ENCODE data around the gene ITPK1.

ITPK1 gene

GRCh38 chr14:93023039-93023438 lies 92.7 kb downstream of the ITPK1 start:
- DNase-seq: no peak

DNA sequence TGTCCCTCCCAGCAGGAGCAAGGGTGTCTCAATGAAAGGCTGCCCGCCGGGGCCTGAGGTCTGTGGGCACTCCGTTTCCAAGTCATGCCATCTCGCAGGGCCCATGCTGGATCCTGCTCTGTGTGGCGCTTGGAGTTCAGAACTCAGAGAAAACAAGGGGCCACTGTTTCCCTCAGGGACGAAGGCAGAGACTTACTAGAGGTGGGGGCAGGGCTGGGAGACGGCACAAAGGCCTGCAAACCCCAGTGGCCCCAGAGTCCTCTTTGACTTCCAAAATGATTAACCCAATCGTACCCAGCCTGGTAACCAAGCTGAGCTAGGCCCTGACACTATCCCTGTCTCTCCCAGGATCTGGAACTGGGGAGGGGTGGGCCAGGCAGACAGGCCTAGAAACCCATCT lies 95.8 kb downstream of the ITPK1 start:
- DNase-seq: no peak

DNA sequence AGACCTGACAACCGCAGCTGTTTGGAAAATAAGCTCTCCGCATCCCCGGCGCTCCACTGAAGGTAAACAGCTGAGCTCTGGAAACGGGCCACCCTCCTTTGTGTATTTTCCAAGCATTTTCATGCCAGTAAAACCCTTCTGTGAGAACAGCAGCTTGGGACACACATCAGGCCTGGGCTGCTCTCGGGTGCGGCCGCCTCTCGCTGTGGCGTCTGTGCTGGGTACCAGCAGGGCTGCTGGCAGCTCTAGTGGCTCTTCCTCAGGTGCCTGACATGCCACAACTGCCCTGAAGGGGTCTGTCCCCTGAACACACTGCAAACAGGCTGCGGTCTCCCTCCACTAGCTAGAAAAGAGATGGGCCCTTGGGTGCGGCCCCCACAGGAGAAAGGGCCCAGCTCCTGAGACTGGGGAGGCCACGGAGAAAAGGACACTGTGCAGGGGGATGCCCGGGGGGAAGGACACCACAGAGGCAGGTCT lies 96.3 kb downstream of the ITPK1 start:
- DNase-seq: no peak

- no peak for DNase-seq
Observed at GRCh38 chr14:93018366-93018765, 97.4 kb downstream of the ITPK1 start.

DNA sequence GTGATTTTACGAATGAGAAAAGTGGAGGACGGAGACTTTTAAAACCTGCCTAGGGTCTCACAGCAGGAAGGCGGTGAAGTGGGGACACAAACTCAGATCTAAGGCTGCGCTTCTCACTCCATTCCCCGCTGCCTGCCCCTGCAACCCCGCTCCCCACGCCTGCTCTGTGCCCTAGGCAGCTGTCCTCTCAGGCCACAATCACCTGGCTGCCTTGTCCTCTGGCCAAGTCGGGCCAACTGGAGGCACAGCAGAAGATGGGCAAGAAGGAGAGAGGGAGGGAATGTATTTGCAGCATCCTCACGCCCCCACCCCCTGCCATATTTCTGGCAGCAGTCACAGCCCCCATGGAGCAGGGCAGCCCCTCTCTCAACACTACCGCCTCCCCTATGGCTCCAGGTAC lies 97.8 kb downstream of the ITPK1 start:
- DNase-seq: no peak

DNA sequence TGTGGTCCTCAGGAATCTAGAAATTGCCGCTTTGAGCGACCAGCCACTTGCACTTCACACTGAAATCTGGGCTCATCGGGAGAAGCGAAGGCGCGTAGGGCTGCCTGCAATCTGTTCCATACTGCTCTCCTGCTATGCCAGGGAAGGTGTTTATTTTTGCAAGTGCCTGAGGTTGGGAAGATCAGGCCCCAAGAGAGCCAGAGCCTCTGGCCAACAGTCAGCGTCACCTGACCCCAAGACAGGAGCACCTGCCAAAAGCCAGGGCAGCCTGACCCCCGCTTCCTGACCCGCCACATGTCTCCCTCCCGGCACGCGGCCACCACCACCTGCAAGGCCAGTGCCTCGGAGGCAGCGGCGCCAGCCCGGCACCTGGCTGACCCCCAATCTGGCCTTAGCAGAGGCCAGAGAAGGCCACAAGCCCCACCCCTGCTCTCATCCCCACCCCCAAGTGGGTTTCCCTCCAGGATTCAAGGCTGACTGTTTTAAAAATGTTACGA lies 98.4 kb downstream of the ITPK1 start:
- DNase-seq: peak in 1 of 2 experiments; percentile 26

DNA sequence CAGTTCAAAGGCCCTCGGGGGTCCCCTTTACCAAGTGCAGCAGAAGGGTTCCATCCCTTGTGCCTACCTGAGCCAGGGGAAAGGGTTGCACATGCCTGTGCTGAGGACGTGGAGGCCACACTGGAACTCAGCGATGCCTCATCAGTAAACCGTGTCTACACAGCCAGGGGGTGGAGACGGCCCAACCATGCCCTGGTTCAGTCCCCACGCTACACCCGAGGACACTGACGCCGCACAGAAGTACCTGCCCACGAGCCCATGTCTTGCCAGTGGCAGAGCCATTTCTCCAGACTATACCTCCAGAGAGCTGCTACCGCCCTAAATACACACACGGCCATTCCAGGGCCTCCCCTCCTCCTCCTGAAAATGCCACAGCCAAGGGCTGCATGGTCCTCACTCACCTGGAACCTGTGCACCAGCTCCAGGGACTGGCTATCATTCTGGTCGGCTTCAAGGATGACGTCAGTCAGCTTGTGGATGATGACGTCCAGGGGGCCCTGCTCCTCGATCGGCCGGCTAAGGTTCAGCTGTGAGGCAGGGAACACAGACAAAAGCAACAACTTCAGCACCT lies 99.4 kb downstream of the ITPK1 start:
- no peak for DNase-seq

DNA sequence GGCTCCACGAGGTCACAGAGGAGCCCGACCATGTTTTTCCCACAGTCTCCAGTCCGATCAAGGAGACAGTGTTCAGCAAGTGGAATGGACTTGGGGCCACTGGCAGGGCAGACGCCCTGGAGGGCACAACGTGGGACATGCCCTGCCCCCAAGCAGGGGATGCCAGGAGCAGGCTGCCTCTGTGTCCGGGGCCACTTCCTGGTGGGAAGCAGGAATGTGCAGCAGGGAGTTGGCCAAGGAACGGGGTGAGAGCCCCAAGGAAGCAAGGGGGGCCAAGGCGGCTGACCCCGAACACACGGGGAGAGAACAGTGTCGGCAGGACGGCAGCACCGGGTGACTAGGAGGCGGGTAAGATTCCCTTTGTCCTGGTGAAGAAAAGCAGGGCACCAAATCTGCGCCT lies 100.2 kb downstream of the ITPK1 start:
- DNase-seq: no peak

GRCh38 chr14:93015064-93015463 lies 100.7 kb downstream of the ITPK1 start:
- no peak for DNase-seq

- DNase-seq: no peak
Observed at GRCh38 chr14:93014058-93015023, 101.4 kb downstream of the ITPK1 start.

DNA sequence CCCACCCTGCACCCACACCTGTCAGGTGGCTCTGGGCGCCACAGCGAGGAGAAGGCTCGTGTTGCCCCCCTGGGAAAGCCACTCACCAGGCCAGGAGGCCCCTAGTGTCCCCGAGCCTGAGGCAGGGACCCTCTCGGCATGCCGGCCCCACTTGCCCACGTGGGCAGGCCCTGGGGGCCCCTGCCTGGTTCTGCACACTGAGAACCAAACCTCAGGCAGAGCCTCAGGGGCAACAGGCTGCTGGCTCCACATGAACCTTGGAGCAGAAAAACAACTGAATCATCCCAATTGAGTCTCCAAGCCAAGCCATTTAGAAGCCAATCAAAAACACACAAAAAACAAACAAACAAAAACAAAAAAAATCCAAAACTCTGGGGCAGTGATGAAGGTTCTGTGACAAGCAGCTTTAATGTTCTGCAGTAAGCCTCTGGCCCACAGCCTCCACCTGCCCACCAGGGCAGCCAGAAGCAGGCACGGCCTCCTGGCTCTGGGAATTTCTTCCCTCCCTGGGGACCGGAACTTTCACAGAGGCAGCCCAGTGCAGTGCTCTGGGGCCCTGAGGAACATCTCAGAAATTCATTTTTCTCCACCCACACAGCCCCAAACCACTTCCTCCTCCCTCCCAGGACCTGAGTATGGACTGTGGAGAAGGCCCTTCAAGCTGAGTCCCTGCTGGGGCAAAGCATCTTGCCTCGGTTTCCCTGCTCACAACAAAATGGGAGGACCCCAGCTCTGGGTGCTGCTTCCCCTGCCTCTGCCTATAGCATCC lies 102.6 kb downstream of the ITPK1 start:
- DNase-seq: no peak

GRCh38 chr14:93012506-93012905 lies 103.2 kb downstream of the ITPK1 start:
- DNase-seq: no peak

DNA sequence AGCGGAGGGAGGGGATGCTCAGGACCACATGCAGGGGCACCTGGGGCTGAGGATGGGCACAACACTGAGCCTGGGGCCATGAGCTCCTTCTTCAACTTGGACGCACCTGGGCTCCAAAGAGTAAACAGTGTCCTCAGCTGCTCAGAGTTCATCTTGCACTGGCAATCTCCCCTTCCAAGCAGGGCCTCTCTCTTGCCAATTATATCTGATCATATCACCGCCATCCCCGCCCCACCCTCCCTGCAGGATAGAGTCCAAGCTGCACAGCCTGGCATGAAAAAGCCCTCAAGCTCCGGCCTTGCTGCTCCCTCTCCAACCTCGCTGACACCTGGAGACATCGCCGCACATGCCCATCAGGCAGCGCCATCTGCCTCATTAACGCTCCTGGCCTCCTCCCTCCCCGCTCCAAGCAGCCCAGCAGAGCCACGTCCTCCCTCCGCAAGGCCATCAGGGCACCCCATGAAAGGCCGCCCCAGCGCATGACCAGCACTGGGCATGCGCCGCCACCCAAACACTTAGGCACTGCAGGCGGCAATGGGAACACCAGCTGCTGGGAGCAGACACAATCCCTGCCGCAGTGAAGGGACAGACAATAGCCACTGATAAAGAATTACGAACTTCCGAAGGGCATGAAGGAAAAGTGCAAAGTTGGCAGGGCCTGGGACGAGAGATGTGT lies 103.9 kb downstream of the ITPK1 start:
- DNase-seq: peak in 1 of 2 experiments; percentile 72

GRCh38 chr14:93011141-93011529 lies 104.6 kb downstream of the ITPK1 start:
- no peak for DNase-seq

GRCh38 chr14:93010522-93011140 lies 105.1 kb downstream of the ITPK1 start:
- DNase-seq: no peak

GRCh38 chr14:93010130-93010499 lies 105.6 kb downstream of the ITPK1 start:
- DNase-seq: no peak

DNA sequence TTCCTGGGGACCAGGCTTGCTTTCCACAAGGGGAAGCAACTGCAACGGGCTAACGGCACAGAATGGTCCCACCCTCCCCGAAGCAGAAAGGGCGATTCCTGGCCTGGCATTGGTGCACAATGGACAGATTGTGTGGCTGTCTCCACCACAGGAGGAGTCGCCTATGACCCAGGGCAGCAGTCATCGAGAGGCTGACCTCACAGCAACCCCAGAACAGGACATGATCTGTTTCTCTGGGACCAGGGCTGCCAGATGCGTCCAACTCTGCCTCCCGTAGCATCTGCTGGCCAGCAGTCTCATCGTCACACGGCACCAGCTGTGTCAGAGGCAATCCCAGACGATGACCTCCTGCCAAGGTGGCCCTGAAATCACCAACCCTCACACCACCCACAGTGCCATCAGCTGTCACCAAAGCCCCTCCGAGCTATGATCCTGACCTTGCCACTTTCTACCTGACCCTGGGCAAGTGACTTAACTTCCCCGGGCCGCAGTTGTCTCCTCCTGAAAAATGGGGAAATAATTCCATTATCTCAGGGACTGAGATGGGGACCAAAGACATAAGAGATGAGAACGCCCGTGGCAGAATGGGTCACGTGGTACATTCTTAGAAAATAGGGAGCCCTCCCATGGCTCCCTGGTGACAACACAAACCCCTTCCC lies 106.1 kb downstream of the ITPK1 start:
- DNase-seq: no peak

DNA sequence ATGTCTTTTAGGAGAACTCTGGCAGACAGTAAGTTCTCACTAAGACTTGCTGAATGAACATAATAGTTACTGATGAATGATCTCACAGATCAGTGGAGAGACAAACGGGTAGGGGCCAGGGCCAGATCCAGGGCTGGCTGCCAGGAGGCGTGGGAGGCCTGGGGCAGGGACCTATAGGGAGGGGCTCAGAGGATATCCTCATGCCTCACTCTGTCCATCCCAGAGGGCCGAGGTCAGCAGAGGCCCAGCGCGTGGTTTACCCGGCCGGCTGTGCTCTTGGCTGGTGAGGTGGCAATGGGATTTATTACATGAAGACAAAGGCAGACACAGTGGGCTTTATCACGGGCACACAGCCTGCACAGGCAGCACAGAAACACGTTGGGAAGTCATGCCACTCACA lies 107.3 kb downstream of the ITPK1 start:
- no peak for DNase-seq

DNA sequence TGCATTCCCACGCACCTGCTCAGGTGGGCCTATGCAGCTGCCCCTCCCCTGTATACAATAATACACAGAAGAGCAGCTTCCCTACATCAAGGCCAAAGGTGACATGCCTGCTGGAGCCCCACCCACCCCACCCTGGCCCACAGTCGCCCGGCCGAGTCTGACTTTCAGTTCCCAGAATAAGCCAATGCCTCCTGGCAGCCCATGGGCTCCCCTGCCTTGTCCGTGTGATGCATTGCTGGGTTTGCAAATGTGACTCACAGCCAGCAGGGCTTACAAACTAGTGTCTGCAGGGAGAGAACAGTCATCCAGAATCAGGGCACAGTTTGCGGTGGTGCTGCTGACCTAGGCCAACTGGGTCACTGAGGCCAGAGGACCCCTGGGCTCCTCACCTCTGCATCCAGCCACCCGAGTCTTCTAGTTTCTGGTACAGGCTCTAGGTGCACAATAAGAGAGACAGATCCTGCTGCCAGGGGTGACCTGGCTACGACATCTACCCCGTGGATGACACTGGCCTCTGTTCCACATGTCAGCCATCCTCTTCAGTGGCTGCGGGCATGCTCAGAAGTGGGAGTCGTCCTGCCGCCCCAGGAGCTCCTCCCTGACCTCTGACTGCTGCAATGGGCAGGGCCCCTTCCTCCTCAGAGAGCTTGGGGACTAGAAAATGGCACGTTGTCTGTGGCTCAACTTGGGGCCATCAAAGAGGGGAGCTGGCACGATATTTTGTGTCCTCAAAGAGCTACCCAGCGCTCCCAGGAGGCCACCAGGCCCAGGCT lies 108.3 kb downstream of the ITPK1 start:
- no peak for DNase-seq

DNA sequence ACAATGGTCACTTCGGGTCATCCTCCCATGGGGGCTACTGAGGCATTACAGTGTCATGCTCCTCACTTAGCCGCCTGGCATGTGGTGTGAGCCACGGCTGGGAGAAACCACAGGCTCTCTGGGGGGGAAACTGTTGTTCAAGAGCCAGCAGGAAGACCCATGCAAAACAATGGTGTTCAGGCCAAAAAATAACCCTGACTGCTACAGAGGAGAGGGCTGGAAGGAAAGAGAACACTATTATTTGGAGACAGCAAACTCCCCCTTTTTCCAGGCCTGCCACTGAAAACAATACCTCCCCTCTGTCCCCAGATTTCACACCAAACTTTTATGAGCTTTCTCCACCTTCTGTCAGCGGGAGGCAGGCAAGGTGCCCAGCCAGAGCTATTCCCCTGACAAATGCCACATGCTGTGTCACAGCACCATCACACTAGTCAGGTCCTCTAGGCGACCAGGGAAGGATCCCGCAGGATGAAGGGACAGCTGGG lies 109.1 kb downstream of the ITPK1 start:
- DNase-seq: no peak

GRCh38 chr14:93005838-93006237 lies 109.9 kb downstream of the ITPK1 start:
- no peak for DNase-seq

Measured in cerebellar nuclear complex (tissue), 1 donor.